Naive B cell (primary cell): ENCODE data around the gene PAX7. TPM values are rescaled to one million over a fixed set of nuclear protein-coding genes. Genes with fewer than 3 reads are reported as not detected.
A peak's percentile ranks its signal among the peaks of the same experiment; 100 is the strongest.

ENCODE experiments used
- ATAC-seq, 2 donors: fragments of 150-1000 bp; cut with Tn5 transposase; 2 replicates each; pipeline ENCODE4 v1.10.0; 2021; ENCODE audit warnings: low read depth in 2 of 2, mild to moderate bottlenecking in 2 of 2, moderate library complexity in 2 of 2
- DNase-seq: peaks from one replicate; pipeline ENCODE4 v3.0.0; 2022
- H3K27ac Mint-ChIP-seq, 6 donors: one replicate each; pipeline ENCODE4 v1.8.0; 2020 to 2022; ENCODE audit warnings: mild to moderate bottlenecking in 6 of 6, mixed read lengths in 6 of 6, moderate library complexity in 5 of 6, inconsistent platforms in 2 of 6
- H3K27me3 Mint-ChIP-seq, 3 donors: one replicate each; pipeline ENCODE4 v1.8.0; 2021 to 2022; ENCODE audit warnings: mixed read lengths in 3 of 3, mild to moderate bottlenecking in 1 of 3
- H3K36me3 Mint-ChIP-seq, 2 donors: one replicate each; pipeline ENCODE4 v1.8.0; 2020 to 2022; ENCODE audit warnings: mixed read lengths in 2 of 2, inconsistent platforms in 1 of 2, mild to moderate bottlenecking in 1 of 2
- H3K4me1 Mint-ChIP-seq, 3 donors: one replicate each; pipeline ENCODE4 v1.8.0; 2020 to 2022; ENCODE audit warnings: mixed read lengths in 3 of 3, inconsistent platforms in 1 of 3, mild to moderate bottlenecking in 1 of 3, moderate library complexity in 1 of 3
- H3K4me3 Mint-ChIP-seq, 8 donors: one replicate each; pipeline ENCODE4 v1.8.0; 2020 to 2022; ENCODE audit warnings: mild to moderate bottlenecking in 8 of 8, mixed read lengths in 8 of 8, moderate library complexity in 8 of 8, inconsistent platforms in 2 of 8
- H3K9me3 Mint-ChIP-seq, 7 donors: one replicate each; pipeline ENCODE4 v1.8.0; 2020 to 2022; ENCODE audit warnings: mixed read lengths in 7 of 7, mild to moderate bottlenecking in 5 of 7, inconsistent platforms in 2 of 7, moderate library complexity in 1 of 7
- polyA plus RNA-seq, 6 donors: library from polyadenylated mRNA; unstranded; fragments of 300-500 nt; fragmentation: Illumina TruSeq; gene quantifications; one replicate each; pipeline ENCODE4 v1.2.3, GENCODE V29; 2021; ENCODE audit warnings: low read depth in 6 of 6

The PAX7 gene
- polyA plus RNA-seq, 6 donors from 2014 or later, result not detected

- no peak overlapping the region for H3K27ac Mint-ChIP-seq
- ATAC-seq, result no peak
- H3K9me3 Mint-ChIP-seq, result peaks cover 0 to 9% (median 0%) of the 10 kb centered on the region in 7 donors
These were observed 24.0 kb upstream of the PAX7 start for GRCh38 chr1:18606443-18607288.

GRCh38 chr1:18607289-18607760 lies 23.3 kb upstream of the PAX7 start:
- DNase-seq (no peak), ATAC-seq (no peak)
- Mint-ChIP-seq H3K9me3 (peaks cover 0 to 9% (median 0%) of the 10 kb centered on the region in 7 donors), H3K36me3 (no peaks in the 10 kb centered on the region), H3K27me3 (peaks cover 24 to 32% (median 31%) of the 10 kb centered on the region in 3 donors), H3K4me3 (no peak overlapping the region), H3K27ac (no peak overlapping the region), H3K4me1 (no peaks in the 10 kb centered on the region)

More at GRCh38 chr1:18606443-18607288, 24.0 kb upstream of the PAX7 start:
- no peak for DNase-seq
- H3K36me3 Mint-ChIP-seq, result no peaks in the 10 kb centered on the region
- no peaks in the 10 kb centered on the region for H3K4me1 Mint-ChIP-seq
- no peak overlapping the region for H3K4me3 Mint-ChIP-seq
- peaks cover 24 to 29% (median 26%) of the 10 kb centered on the region in 3 donors for H3K27me3 Mint-ChIP-seq

GRCh38 chr1:18608534-18608933 lies 22.1 kb upstream of the PAX7 start:
- Mint-ChIP-seq H3K9me3 (peaks cover 0 to 9% (median 0%) of the 10 kb centered on the region in 7 donors), H3K4me1 (no peaks in the 10 kb centered on the region), H3K27me3 (peaks cover 24 to 37% (median 31%) of the 10 kb centered on the region in 3 donors), H3K4me3 (no peak overlapping the region), H3K27ac (no peak overlapping the region), H3K36me3 (no peaks in the 10 kb centered on the region)
- ATAC-seq (no peak), DNase-seq (no peak)

GRCh38 chr1:18611311-18611710 lies 19.3 kb upstream of the PAX7 start:
- peaks cover 0 to 9% (median 0%) of the 10 kb centered on the region in 7 donors for H3K9me3 Mint-ChIP-seq
- H3K4me1 Mint-ChIP-seq, result no peaks in the 10 kb centered on the region
- no peak overlapping the region for H3K4me3 Mint-ChIP-seq
- no peak for DNase-seq
- H3K36me3 Mint-ChIP-seq, result no peaks in the 10 kb centered on the region
- no peak for ATAC-seq
- H3K27ac Mint-ChIP-seq, result no peak overlapping the region
- peaks cover 16 to 37% (median 29%) of the 10 kb centered on the region in 3 donors for H3K27me3 Mint-ChIP-seq

- H3K4me1 Mint-ChIP-seq, result no peaks in the 10 kb centered on the region
- ATAC-seq (no peak), DNase-seq (no peak)
- H3K27ac Mint-ChIP-seq, result no peak overlapping the region
- no peaks in the 10 kb centered on the region for H3K36me3 Mint-ChIP-seq
- peaks cover 0 to 9% (median 0%) of the 10 kb centered on the region in 7 donors for H3K9me3 Mint-ChIP-seq
- peaks cover 16 to 37% (median 29%) of the 10 kb centered on the region in 3 donors for H3K27me3 Mint-ChIP-seq
- H3K4me3 Mint-ChIP-seq, result no peak overlapping the region
These were observed 18.6 kb upstream of the PAX7 start for GRCh38 chr1:18612073-18612472.

- Mint-ChIP-seq H3K27me3 (peaks cover 18 to 31% (median 31%) of the 10 kb centered on the region in 3 donors), H3K4me1 (no peaks in the 10 kb centered on the region), H3K36me3 (no peaks in the 10 kb centered on the region), H3K27ac (no peak overlapping the region), H3K9me3 (peaks cover 0 to 8% (median 0%) of the 10 kb centered on the region in 7 donors), H3K4me3 (peak overlapping the region in 1 of 8 donors; percentile 44)
- ATAC-seq (no peak), DNase-seq (no peak)
These were observed 16.4 kb upstream of the PAX7 start for GRCh38 chr1:18614069-18614735.

- Mint-ChIP-seq H3K4me1 (no peaks in the 10 kb centered on the region), H3K4me3 (no peak overlapping the region), H3K27ac (no peak overlapping the region), H3K9me3 (peaks cover 0 to 10% (median 0%) of the 10 kb centered on the region in 7 donors), H3K27me3 (peaks cover 25 to 42% (median 36%) of the 10 kb centered on the region in 3 donors), H3K36me3 (no peaks in the 10 kb centered on the region)
- no peak for DNase-seq
- ATAC-seq, result no peak
These were observed 11.8 kb upstream of the PAX7 start for GRCh38 chr1:18618546-18619466.

- H3K27ac Mint-ChIP-seq, result no peak overlapping the region
- H3K4me1 Mint-ChIP-seq, result no peaks in the 10 kb centered on the region
- DNase-seq (no peak), ATAC-seq (no peak)
- no peaks in the 10 kb centered on the region for H3K36me3 Mint-ChIP-seq
- H3K9me3 Mint-ChIP-seq, result peaks cover 0 to 10% (median 0%) of the 10 kb centered on the region in 7 donors
- H3K27me3 Mint-ChIP-seq, result peaks cover 26 to 48% (median 42%) of the 10 kb centered on the region in 3 donors
- H3K4me3 Mint-ChIP-seq, result no peak overlapping the region
These were observed 11.2 kb upstream of the PAX7 start for GRCh38 chr1:18619467-18619835.

- Mint-ChIP-seq H3K27me3 (peaks cover 64 to 97% (median 96%) of the 10 kb centered on the region in 3 donors), H3K27ac (no peak overlapping the region), H3K4me1 (peaks cover 3 to 7% (median 6%) of the 10 kb centered on the region in 3 donors), H3K36me3 (peaks cover 0 to 16% of the 10 kb centered on the region in 2 donors), H3K9me3 (peaks cover 0 to 8% (median 2%) of the 10 kb centered on the region in 7 donors), H3K4me3 (peak overlapping the region in 1 of 8 donors; percentile 64)
- ATAC-seq (no peak), DNase-seq (no peak)
These were observed 2.1 kb upstream of the PAX7 start for GRCh38 chr1:18628511-18628910.

- Mint-ChIP-seq H3K4me1 (peaks cover 3 to 11% (median 7%) of the 10 kb centered on the region in 3 donors), H3K27ac (no peak overlapping the region), H3K9me3 (peaks cover 0 to 8% (median 2%) of the 10 kb centered on the region in 7 donors), H3K4me3 (no peak overlapping the region), H3K36me3 (peaks cover 0 to 16% of the 10 kb centered on the region in 2 donors), H3K27me3 (peaks cover 53 to 97% (median 96%) of the 10 kb centered on the region in 3 donors)
- DNase-seq (no peak), ATAC-seq (no peak)
These were observed 761 bp upstream of the PAX7 start for GRCh38 chr1:18629659-18630510.

GRCh38 chr1:18631496-18632217 lies 1.0 kb downstream of the PAX7 start:
- Mint-ChIP-seq H3K4me1 (peaks cover 7 to 11% (median 11%) of the 10 kb centered on the region in 3 donors), H3K27me3 (peaks cover 55 to 96% (median 95%) of the 10 kb centered on the region in 3 donors), H3K36me3 (peaks cover 5 to 16% of the 10 kb centered on the region in 2 donors), H3K27ac (peak overlapping the region in 2 of 6 donors; percentile 33 to 41), H3K4me3 (peak overlapping the region in 2 of 8 donors; percentile 18 to 36), H3K9me3 (peaks cover 0 to 2% (median 0%) of the 10 kb centered on the region in 7 donors)
- DNase-seq, result no peak
- ATAC-seq, result no peak
